ENCODE results near the gene ACAP1. TPM values are rescaled to one million over a fixed set of nuclear protein-coding genes. Genes with fewer than 3 reads are reported as not detected.
A peak's percentile ranks its signal among the peaks of the same experiment; 100 is the strongest.

ACAP1 gene
- total and polyA plus RNA-seq, 9 of the 15 experiments (the other 6 are each of a cell fraction or from before 2014, with no cell fraction given) = 0.15 to 8.5 (median 2.4) TPM

GRCh38 chr17:7314719-7315569 is 21.4 kb upstream of the ACAP1 start, which contains the start of gene GPS2:
Gene GPS2, minus strand, starts transcription at chr17:7315360. Its CDS starts 308 bp downstream, at chr17:7315052.
- H4K20me1 ChIP-seq (replicated peaks; ENCODE audit: control insufficient read depth, insufficient read depth, low read length) = peaks cover 23% of the 10 kb centered on the region
- in situ Hi-C loops (cut with MboI) (no loop called here), intact Hi-C loops (cut with micrococcal nuclease) (no loop called here)
- H3K4me3 ChIP-seq = peak within 1 kb of the TSS; percentile 93
- peaks cover 71% of the 10 kb centered on the region for H3K36me3 ChIP-seq (ENCODE audit: control insufficient read depth, insufficient read depth, low read length)
- ChIA-PET CTCF (ENCODE audit: low intra/inter-chr PET ratio) (interaction anchor here (0.8 kb wide), 1 partner anchor 35 kb away, joined by 3 read pairs; no protein-coding TSS in a partner anchor), POLR2A (interaction anchor here (0.5 to 2.6 kb wide), 11 partner anchors 14 to 266 kb away, joined by 3 to 21 read pairs (median 4); partner anchors contain the start of genes NEURL4 and SLC2A4)
- DNase-seq (ENCODE audit: extremely low read depth in 1 of 4, low spot score in 3 of 4) = peak; percentile 77 to 89 (median 82)
- peak; percentile 77 for FAIRE-seq
- peak within 1 kb of the TSS; percentile 86 for H3K4me2 ChIP-seq (ENCODE audit: insufficient read depth, low read length)
- H3K9ac ChIP-seq (ENCODE audit: insufficient read depth in 1 of 2, low read depth in 2 of 2, low read length in 2 of 2) = peak within 1 kb of the TSS; percentile 67 to 94
- no peaks in the 10 kb centered on the region for H3K9me3 ChIP-seq (replicated peaks; ENCODE audit: control insufficient read depth, insufficient read depth, low read depth, low read length)
- H3K9me1 ChIP-seq (ENCODE audit: control insufficient read depth, insufficient read depth, low read length) = peaks cover 8% of the 10 kb centered on the region
- peak within 1 kb of the TSS; percentile 74; the same call in 1 of the 2 replicates for H2AFZ ChIP-seq (ENCODE audit: low read depth, low read length)
- H3K27me3 ChIP-seq (ENCODE audit: control insufficient read depth in 2 of 2, insufficient read depth in 2 of 2, low read length in 2 of 2) = no peaks in the 10 kb centered on the region
- H3K4me1 ChIP-seq (replicated peaks in 1 of 2; ENCODE audit: control insufficient read depth in 2 of 2, insufficient read depth in 2 of 2, low read length in 2 of 2) = peaks cover 14 to 29% of the 10 kb centered on the region in 2 experiments
- WGBS (ENCODE audit: insufficient coverage, low coverage, missing lambda C conversion rate) = 0% methylated on average over 33 of the region's 95 CpGs
- ATAC-seq = peak; percentile 81
- no TSS peak for BruUV-seq (replicated peaks)
- H3K79me2 ChIP-seq (ENCODE audit: control insufficient read depth, insufficient read depth, low read length) = peaks cover 29% of the 10 kb centered on the region
- peak within 1 kb of the TSS; percentile 75 for H3K27ac ChIP-seq (ENCODE audit: extremely low read depth, low read depth, low read length)
- TF ChIP-seq U2AF1 (optimal IDR thresholded peaks at IDR 0.05; ENCODE audit: low read depth, low read length) = no peak
- TF ChIP-seq STAT5B (CRISPR knock-in tag; IDR thresholded peaks at IDR 0.05) = no peak
- TF ChIP-seq ZNF253 (CRISPR knock-in tag; conservative IDR thresholded peaks at IDR 0.05) = no peak
- 0 out of 2 replicates have a peak, but pooled peaks have one; percentile 33 for TF ChIP-seq ZNF766 (CRISPR knock-in tag; conservative IDR thresholded peaks at IDR 0.05)
- TF ChIP-seq, protein P1, sequence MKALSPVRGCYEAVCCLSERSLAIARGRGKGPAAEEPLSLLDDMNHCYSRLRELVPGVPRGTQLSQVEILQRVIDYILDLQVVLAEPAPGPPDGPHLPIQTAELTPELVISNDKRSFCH (CRISPR knock-in tag; IDR thresholded peaks at IDR 0.05) = no peak
- TF ChIP-seq, protein P1 (tag; IDR thresholded peaks at IDR 0.05) = no peak
- TF ChIP-seq ZBTB17 (CRISPR knock-in tag; IDR thresholded peaks at IDR 0.05) = no peak
- TF ChIP-seq NELFE (IDR thresholded peaks at IDR 0.05; ENCODE audit: insufficient read depth, insufficient read length) = no peak
- TF ChIP-seq, protein P2, sequence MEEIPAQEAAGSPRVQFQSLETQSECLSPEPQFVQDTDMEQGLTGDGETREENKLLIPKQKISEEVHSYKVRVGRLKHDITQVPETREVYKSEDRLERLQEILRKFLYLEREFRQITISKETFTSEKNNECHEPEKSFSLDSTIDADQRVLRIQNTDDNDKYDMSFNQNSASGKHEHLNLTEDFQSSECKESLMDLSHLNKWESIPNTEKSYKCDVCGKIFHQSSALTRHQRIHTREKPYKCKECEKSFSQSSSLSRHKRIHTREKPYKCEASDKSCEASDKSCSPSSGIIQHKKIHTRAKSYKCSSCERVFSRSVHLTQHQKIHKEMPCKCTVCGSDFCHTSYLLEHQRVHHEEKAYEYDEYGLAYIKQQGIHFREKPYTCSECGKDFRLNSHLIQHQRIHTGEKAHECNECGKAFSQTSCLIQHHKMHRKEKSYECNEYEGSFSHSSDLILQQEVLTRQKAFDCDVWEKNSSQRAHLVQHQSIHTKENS (CRISPR knock-in tag; IDR thresholded peaks at IDR 0.05) = no peak
- TF ChIP-seq, protein P3, sequence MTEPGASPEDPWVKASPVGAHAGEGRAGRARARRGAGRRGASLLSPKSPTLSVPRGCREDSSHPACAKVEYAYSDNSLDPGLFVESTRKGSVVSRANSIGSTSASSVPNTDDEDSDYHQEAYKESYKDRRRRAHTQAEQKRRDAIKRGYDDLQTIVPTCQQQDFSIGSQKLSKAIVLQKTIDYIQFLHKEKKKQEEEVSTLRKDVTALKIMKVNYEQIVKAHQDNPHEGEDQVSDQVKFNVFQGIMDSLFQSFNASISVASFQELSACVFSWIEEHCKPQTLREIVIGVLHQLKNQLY (CRISPR knock-in tag; conservative IDR thresholded peaks at IDR 0.05) = no peak
- TF ChIP-seq SMAD1 (IDR thresholded peaks at IDR 0.05; ENCODE audit: low read depth, low read length, partially characterized antibody) = no peak
- TF ChIP-seq ZNF311 (CRISPR knock-in tag; IDR thresholded peaks at IDR 0.05) = no peak
- TF ChIP-seq, protein P4, sequence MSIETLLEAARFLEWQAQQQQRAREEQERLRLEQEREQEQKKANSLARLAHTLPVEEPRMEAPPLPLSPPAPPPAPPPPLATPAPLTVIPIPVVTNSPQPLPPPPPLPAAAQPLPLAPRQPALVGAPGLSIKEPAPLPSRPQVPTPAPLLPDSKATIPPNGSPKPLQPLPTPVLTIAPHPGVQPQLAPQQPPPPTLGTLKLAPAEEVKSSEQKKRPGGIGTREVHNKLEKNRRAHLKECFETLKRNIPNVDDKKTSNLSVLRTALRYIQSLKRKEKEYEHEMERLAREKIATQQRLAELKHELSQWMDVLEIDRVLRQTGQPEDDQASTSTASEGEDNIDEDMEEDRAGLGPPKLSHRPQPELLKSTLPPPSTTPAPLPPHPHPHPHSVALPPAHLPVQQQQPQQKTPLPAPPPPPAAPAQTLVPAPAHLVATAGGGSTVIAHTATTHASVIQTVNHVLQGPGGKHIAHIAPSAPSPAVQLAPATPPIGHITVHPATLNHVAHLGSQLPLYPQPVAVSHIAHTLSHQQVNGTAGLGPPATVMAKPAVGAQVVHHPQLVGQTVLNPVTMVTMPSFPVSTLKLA (conservative IDR thresholded peaks at IDR 0.05) = peak; percentile 47 to 65
- peak; percentile 83 for TF ChIP-seq NKRF (IDR thresholded peaks at IDR 0.05; ENCODE audit: borderline replicate concordance)

All from K562 (cell line).